HG03520 (cell line): ENCODE results near the gene NR1H2.

Experiments used
- ATAC-seq: cut with Tn5 transposase; IDR thresholded peaks from one replicate; pipeline ENCODE4 v1.9.1; 2021; ENCODE audit warnings: mild to moderate bottlenecking, moderate library complexity; ENCODE audit not compliant: unreplicated experiment

Gene NR1H2

GRCh38 chr19:50420808-50421207, 44.6 kb downstream of the NR1H2 start:
- ATAC-seq: no peak

GRCh38 chr19:50422397-50423278, 46.4 kb downstream of the NR1H2 start:
- ATAC-seq: no peak

DNA sequence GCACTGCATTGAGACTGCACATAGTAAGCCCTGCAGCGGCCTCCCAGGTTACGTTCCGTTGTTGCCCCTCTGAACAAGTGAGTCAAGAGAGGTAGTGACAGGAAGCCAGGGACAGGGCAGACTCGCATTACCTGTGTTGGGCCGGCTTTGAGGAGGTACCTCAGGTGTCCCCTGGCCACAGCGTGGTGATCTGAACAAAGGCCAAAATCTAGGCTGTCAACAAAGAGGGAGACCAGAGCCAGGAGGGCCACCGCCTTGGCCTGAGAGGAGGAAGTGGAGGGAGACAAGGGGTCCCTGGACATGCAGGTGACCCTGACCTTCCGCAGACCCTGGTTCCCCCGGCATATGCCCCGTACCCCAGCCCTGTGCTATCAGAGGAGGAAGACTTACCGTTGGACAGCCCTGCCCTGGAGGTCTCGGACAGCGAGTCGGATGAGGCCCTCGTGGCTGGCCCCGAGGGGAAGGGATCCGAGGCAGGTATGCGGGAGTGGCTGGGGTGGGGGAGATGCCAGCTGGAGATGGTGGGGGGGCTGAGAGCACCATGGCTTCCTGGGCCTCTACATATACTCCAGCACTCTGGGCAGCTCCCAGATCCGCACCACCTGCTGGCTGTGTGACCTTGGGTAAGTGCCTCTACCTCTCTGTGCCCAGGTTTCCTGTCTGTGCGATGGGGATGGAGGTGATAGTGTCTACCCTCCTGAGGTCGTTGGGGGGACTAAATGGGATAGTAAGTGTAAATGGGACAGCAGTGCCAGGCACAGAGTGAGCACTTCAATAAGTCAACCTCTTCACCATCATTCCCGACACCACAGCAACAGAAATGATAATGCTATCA, 47.2 kb downstream of the NR1H2 start:
- no peak for ATAC-seq

GRCh38 chr19:50425581-50425980, 49.3 kb downstream of the NR1H2 start:
- ATAC-seq: no peak

GRCh38 chr19:50427318-50427925, 51.2 kb downstream of the NR1H2 start:
- ATAC-seq: no peak

DNA sequence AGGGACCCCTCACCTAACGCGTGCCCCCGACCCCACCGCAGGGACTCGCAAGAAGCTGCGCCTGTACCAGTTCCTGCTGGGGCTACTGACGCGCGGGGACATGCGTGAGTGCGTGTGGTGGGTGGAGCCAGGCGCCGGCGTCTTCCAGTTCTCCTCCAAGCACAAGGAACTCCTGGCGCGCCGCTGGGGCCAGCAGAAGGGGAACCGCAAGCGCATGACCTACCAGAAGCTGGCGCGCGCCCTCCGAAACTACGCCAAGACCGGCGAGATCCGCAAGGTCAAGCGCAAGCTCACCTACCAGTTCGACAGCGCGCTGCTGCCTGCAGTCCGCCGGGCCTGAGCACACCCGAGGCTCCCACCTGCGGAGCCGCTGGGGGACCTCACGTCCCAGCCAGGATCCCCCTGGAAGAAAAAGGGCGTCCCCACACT, 51.8 kb downstream of the NR1H2 start:
- ATAC-seq: no peak

DNA sequence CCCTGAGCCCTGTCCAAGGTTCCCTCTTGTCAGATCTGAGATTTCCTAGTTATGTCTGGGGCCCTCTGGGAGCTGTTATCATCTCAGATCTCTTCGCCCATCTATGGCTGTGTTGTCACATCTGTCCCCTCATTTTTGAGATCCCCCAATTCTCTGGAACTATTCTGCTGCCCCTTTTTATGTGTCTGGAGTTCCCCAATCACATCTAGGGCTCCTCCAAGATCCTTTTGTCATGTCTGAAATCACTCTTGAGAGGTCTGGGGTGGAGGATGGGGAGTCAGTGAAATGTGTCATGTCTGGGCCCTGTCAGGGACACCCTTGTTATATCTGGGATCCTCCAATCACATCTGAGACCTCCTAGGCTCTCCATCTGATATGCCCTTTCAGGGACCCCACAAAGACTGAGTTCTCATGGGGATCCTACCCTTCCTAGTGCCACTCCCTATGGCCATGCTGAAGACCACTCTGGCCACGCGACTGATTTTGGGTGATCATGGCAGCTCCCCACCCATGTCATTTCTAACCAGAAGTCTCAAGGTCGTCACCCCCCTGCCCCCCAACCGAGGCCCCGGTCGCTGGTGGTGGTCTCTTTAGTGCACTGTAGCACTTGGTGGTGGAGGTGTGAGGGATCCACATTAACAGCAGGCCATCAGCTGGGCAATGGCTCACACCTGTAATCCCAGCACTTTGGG, 52.7 kb downstream of the NR1H2 start:
- ATAC-seq: no peak

DNA sequence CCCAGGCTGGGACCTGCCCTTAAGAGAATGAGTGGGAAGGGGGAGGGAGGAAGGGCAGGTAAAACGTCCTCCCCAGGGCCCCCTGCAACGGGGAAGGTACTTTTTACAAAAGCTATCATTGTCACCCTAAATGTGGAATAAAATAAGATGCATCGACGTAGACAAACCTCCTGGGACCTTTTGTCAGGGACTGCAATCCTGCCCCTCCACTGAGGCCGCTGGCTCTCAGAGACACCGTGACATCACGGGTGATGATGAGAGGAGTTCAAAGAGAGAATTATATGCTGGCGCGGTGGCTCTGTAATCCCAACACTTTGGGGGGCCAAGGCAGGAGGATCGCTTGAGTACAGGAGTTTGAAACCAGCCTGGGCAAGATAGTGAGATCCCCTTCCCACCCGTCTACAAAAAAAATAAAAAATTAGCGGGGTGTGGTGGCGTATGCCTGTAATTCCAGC, 54.7 kb downstream of the NR1H2 start:
- no peak for ATAC-seq

DNA sequence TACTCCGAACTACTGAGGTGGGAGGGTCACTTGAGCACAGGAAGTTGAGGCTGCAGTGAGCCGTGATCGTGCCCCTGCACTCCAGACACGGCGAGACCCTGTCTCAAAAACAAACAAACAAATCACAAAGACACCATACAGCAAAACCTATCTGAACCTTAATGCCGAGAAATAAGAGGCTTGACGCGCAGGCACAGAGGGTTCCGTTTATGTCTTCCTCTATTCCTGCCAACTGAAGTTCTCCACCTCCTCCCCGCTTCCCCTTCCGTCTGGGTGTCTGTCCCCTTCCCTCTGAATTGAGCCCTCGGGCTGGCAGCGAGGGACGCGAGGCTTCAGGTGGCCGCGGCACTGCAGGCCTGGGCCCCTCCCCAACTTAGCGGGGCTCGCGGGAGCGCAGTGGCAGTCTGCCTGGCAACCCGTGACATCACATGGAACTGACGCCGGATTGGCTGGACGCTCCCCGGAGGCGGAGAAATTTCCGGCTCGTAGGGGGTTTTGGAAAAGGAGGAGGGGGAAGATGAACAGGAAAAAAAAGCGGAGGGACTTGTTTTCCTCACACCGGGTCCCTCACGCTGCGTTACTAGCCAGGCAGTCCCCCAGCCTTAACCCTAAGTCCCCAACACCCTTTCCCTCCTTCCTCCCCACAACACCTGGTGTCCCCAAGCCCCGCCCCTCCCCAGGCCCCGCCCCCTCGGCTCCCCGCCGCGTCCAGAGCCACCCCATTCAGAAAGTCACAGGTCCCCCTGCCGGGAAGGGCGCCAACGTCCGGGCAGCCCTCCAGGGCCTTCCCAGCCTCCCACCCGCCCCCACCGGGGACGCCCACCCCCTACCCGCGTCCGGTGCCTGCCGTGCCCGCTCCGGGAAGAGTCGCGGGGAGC, 55.3 kb downstream of the NR1H2 start:
- peak; percentile 76 for ATAC-seq

DNA sequence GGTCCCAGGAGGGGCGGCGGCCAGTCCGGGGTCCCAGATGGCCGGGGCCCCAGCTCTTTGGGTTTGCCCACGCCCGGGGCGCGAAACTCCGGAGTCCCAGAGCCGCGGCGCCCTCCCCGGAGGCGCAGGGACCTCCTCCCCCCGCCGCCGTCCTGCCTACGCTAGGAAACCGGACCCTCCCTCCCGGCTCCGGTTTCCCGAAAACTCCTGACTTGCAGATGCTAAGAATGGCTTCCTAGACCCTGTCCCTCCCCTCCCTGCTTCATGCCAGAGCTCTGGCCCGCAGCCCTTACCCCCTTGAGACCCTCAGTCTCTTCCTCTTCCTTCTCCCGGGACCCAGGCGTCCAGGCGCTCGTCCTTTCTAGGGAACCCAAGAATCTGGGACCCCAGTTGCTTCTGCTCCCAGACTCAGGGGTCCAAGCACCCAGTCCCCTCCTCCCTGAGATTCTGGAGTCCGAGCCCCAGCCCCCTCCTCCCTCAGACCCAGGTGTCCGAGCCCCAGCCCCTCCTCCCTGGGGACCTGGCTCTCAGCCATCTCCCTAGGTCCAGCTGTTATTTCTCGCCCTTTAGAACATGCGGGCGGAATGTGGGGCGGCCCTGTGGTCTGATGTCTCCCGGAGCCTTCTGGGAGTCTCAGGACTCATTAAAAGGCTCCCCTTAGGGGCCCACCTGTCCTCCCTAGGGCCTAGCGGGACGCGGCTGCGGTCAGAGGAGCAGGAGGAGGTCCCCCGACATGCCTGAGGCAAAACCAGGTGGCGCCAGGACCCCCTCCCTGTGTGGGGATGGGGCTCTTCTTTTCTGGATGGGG, 56.2 kb downstream of the NR1H2 start, which contains the start of gene MYBPC2:
TSS of gene MYBPC2 (plus strand) at position 672 of the 808 bp plus-strand sequence. CDS start at position 734, 62 bp downstream.
- ATAC-seq: no peak
